Activated T-cell treated with anti-CD3 and anti-CD28 coated beads, Interleukin-2, amount 50 U/mL, for 24 hours (primary cell): Measurements from ENCODE around the gene GADL1.

Source experiments
- DNase-seq: peaks from one replicate; pipeline ENCODE4 v3.0.0-alpha.2; 2020
- H3K27ac Mint-ChIP-seq: 2 replicates; pipeline ENCODE4 v1.8.0; 2020; ENCODE audit warnings: mild to moderate bottlenecking, mixed read lengths
- H3K27me3 Mint-ChIP-seq: 2 replicates; pipeline ENCODE4 v1.8.0; 2020; ENCODE audit warnings: mixed read lengths
- H3K36me3 Mint-ChIP-seq: 2 replicates; pipeline ENCODE4 v1.8.0; 2020; ENCODE audit warnings: low read depth, mixed read lengths
- H3K4me1 Mint-ChIP-seq: 2 replicates; pipeline ENCODE4 v1.8.0; 2020; ENCODE audit warnings: low read depth, mixed read lengths
- H3K4me3 Mint-ChIP-seq: 2 replicates; pipeline ENCODE4 v1.8.0; 2020; ENCODE audit warnings: mild to moderate bottlenecking, moderate library complexity, mixed read lengths
- H3K9me3 Mint-ChIP-seq: 2 replicates; pipeline ENCODE4 v1.8.0; 2020; ENCODE audit warnings: mixed read lengths

The GADL1 gene

GRCh38 chr3:30811151-30811795 is 83.2 kb downstream of the GADL1 start:
- no peak for DNase-seq
- Mint-ChIP-seq H3K9me3 (no peaks in the 10 kb centered on the region), H3K36me3 (no peaks in the 10 kb centered on the region), H3K27ac (no peak overlapping the region), H3K4me3 (no peak overlapping the region), H3K27me3 (peaks cover 7% of the 10 kb centered on the region), H3K4me1 (peaks cover 3% of the 10 kb centered on the region)

GRCh38 chr3:30810625-30811024 is 83.8 kb downstream of the GADL1 start:
- Mint-ChIP-seq H3K27ac (no peak overlapping the region), H3K27me3 (peaks cover 5% of the 10 kb centered on the region), H3K36me3 (no peaks in the 10 kb centered on the region), H3K9me3 (no peaks in the 10 kb centered on the region), H3K4me1 (peaks cover 3% of the 10 kb centered on the region), H3K4me3 (no peak overlapping the region)
- DNase-seq, result no peak

- no peaks in the 10 kb centered on the region for H3K9me3 Mint-ChIP-seq
- H3K27ac Mint-ChIP-seq, result no peak overlapping the region
- H3K4me1 Mint-ChIP-seq, result peaks cover 12% of the 10 kb centered on the region
- no peak overlapping the region for H3K4me3 Mint-ChIP-seq
- no peak for DNase-seq
- H3K36me3 Mint-ChIP-seq, result no peaks in the 10 kb centered on the region
- peaks cover 4% of the 10 kb centered on the region for H3K27me3 Mint-ChIP-seq
Observed at GRCh38 chr3:30805695-30806094, 88.8 kb downstream of the GADL1 start.

GRCh38 chr3:30804984-30805383 is 89.5 kb downstream of the GADL1 start:
- Mint-ChIP-seq H3K27ac (no peak overlapping the region), H3K36me3 (no peaks in the 10 kb centered on the region), H3K27me3 (no peaks in the 10 kb centered on the region), H3K9me3 (no peaks in the 10 kb centered on the region), H3K4me3 (no peak overlapping the region), H3K4me1 (peaks cover 10% of the 10 kb centered on the region)
- no peak for DNase-seq

GRCh38 chr3:30795176-30795575 is 99.3 kb downstream of the GADL1 start:
- no peaks in the 10 kb centered on the region for H3K9me3 Mint-ChIP-seq
- no peaks in the 10 kb centered on the region for H3K27me3 Mint-ChIP-seq
- H3K27ac Mint-ChIP-seq, result no peak overlapping the region
- no peak overlapping the region for H3K4me3 Mint-ChIP-seq
- DNase-seq, result no peak
- no peaks in the 10 kb centered on the region for H3K36me3 Mint-ChIP-seq
- H3K4me1 Mint-ChIP-seq, result no peaks in the 10 kb centered on the region

GRCh38 chr3:30793740-30794139 is 100.7 kb downstream of the GADL1 start:
- Mint-ChIP-seq H3K4me1 (no peaks in the 10 kb centered on the region), H3K9me3 (no peaks in the 10 kb centered on the region), H3K4me3 (no peak overlapping the region), H3K27me3 (no peaks in the 10 kb centered on the region), H3K27ac (no peak overlapping the region), H3K36me3 (no peaks in the 10 kb centered on the region)
- no peak for DNase-seq

- DNase-seq, result no peak
- Mint-ChIP-seq H3K4me3 (no peak overlapping the region), H3K4me1 (no peaks in the 10 kb centered on the region), H3K36me3 (no peaks in the 10 kb centered on the region), H3K27me3 (no peaks in the 10 kb centered on the region), H3K27ac (no peak overlapping the region), H3K9me3 (no peaks in the 10 kb centered on the region)
Observed at GRCh38 chr3:30790150-30790549, 104.3 kb downstream of the GADL1 start.

- Mint-ChIP-seq H3K4me3 (no peak overlapping the region), H3K27ac (no peak overlapping the region), H3K27me3 (peaks cover 6% of the 10 kb centered on the region), H3K36me3 (no peaks in the 10 kb centered on the region), H3K9me3 (no peaks in the 10 kb centered on the region), H3K4me1 (no peaks in the 10 kb centered on the region)
- DNase-seq, result no peak
Observed at GRCh38 chr3:30786365-30786764, 108.1 kb downstream of the GADL1 start.

GRCh38 chr3:30779686-30780287 is 114.7 kb downstream of the GADL1 start:
- Mint-ChIP-seq H3K4me3 (no peak overlapping the region), H3K9me3 (no peaks in the 10 kb centered on the region), H3K27me3 (peaks cover 6% of the 10 kb centered on the region), H3K4me1 (no peaks in the 10 kb centered on the region), H3K27ac (no peak overlapping the region), H3K36me3 (no peaks in the 10 kb centered on the region)
- DNase-seq, result no peak

- H3K27me3 Mint-ChIP-seq, result peaks cover 6% of the 10 kb centered on the region
- H3K4me1 Mint-ChIP-seq, result no peaks in the 10 kb centered on the region
- DNase-seq, result no peak
- no peaks in the 10 kb centered on the region for H3K9me3 Mint-ChIP-seq
- no peak overlapping the region for H3K4me3 Mint-ChIP-seq
- no peaks in the 10 kb centered on the region for H3K36me3 Mint-ChIP-seq
- no peak overlapping the region for H3K27ac Mint-ChIP-seq
Observed at GRCh38 chr3:30778933-30779332, 115.5 kb downstream of the GADL1 start.

- peaks cover 6% of the 10 kb centered on the region for H3K27me3 Mint-ChIP-seq
- no peak overlapping the region for H3K27ac Mint-ChIP-seq
Observed at GRCh38 chr3:30777426-30778113, 116.9 kb downstream of the GADL1 start.

GRCh38 chr3:30776186-30776815 is 118.2 kb downstream of the GADL1 start:
- no peaks in the 10 kb centered on the region for H3K36me3 Mint-ChIP-seq
- H3K27me3 Mint-ChIP-seq, result no peaks in the 10 kb centered on the region
- H3K9me3 Mint-ChIP-seq, result no peaks in the 10 kb centered on the region
- no peak overlapping the region for H3K4me3 Mint-ChIP-seq
- DNase-seq, result no peak
- no peak overlapping the region for H3K27ac Mint-ChIP-seq
- H3K4me1 Mint-ChIP-seq, result no peaks in the 10 kb centered on the region

More at GRCh38 chr3:30777426-30778113, 116.9 kb downstream of the GADL1 start:
- DNase-seq, result no peak
- H3K4me1 Mint-ChIP-seq, result no peaks in the 10 kb centered on the region
- H3K36me3 Mint-ChIP-seq, result no peaks in the 10 kb centered on the region
- no peak overlapping the region for H3K4me3 Mint-ChIP-seq
- H3K9me3 Mint-ChIP-seq, result no peaks in the 10 kb centered on the region

- no peak overlapping the region for H3K4me3 Mint-ChIP-seq
- H3K27me3 Mint-ChIP-seq, result peaks cover 4% of the 10 kb centered on the region
- no peak for DNase-seq
- no peak overlapping the region for H3K27ac Mint-ChIP-seq
- no peaks in the 10 kb centered on the region for H3K9me3 Mint-ChIP-seq
- H3K36me3 Mint-ChIP-seq, result no peaks in the 10 kb centered on the region
- no peaks in the 10 kb centered on the region for H3K4me1 Mint-ChIP-seq
Observed at GRCh38 chr3:30775040-30775439, 119.4 kb downstream of the GADL1 start.

GRCh38 chr3:30774062-30774461 is 120.4 kb downstream of the GADL1 start:
- Mint-ChIP-seq H3K4me3 (no peak overlapping the region), H3K27me3 (peaks cover 4% of the 10 kb centered on the region), H3K36me3 (no peaks in the 10 kb centered on the region), H3K9me3 (no peaks in the 10 kb centered on the region), H3K4me1 (no peaks in the 10 kb centered on the region), H3K27ac (no peak overlapping the region)
- no peak for DNase-seq

- no peaks in the 10 kb centered on the region for H3K9me3 Mint-ChIP-seq
- H3K4me1 Mint-ChIP-seq, result peaks cover 3% of the 10 kb centered on the region
- peaks cover 4% of the 10 kb centered on the region for H3K27me3 Mint-ChIP-seq
- no peak overlapping the region for H3K27ac Mint-ChIP-seq
- H3K4me3 Mint-ChIP-seq, result no peak overlapping the region
- DNase-seq, result no peak
- H3K36me3 Mint-ChIP-seq, result no peaks in the 10 kb centered on the region
Observed at GRCh38 chr3:30770387-30770786, 124.1 kb downstream of the GADL1 start.
